ENCODE data around the gene BSPRY. TPM values are rescaled to one million over a fixed set of nuclear protein-coding genes. Genes with fewer than 3 reads are reported as not detected.

The BSPRY gene
- total and polyA plus RNA-seq, 2 experiments from 2014 or later, result 4.8 to 6.6 TPM

DNA sequence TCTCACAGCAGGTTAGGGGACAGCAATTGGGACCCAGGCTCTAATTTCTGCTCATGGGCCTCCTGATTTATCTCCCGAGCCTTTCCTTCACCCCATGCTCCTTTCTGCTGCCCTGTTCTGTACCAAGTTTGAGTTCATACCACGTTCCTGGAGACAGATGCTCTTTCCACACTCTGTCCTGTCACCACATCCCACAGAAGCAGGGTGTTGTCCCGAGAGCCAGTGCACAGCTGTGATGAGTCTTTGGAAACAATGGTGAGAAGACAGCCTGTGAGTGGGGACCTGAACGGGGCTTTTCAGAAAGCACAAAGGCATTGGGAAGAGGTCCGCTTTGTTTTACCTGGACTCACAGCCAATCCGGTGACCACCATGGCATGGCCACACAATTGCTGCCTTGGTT lies 26.7 kb upstream of the BSPRY start (continued):
- TF ChIP-seq ZNF462 (CRISPR knock-in tag; IDR thresholded peaks at IDR 0.05), result no peak
- no peak for TF ChIP-seq JUNB (IDR thresholded peaks at IDR 0.05; ENCODE audit: unreplicated experiment)
- no peak for TF ChIP-seq EZH2 (IDR thresholded peaks at IDR 0.05; ENCODE audit: low read depth, unreplicated experiment)
- no peak for TF ChIP-seq ZNF331 (CRISPR knock-in tag; IDR thresholded peaks at IDR 0.05; ENCODE audit: low read depth)
- no peak for TF ChIP-seq CREB1 (CRISPR knock-in tag; IDR thresholded peaks at IDR 0.05; ENCODE audit: low read depth)
- TF ChIP-seq, protein P1, sequence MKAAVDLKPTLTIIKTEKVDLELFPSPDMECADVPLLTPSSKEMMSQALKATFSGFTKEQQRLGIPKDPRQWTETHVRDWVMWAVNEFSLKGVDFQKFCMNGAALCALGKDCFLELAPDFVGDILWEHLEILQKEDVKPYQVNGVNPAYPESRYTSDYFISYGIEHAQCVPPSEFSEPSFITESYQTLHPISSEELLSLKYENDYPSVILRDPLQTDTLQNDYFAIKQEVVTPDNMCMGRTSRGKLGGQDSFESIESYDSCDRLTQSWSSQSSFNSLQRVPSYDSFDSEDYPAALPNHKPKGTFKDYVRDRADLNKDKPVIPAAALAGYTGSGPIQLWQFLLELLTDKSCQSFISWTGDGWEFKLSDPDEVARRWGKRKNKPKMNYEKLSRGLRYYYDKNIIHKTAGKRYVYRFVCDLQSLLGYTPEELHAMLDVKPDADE (IDR thresholded peaks at IDR 0.05), result no peak
- no peak for TF ChIP-seq EZH2phosphoT487 (IDR thresholded peaks at IDR 0.05; ENCODE audit: unreplicated experiment)

GRCh38 chr9:113326230-113326629 lies 23.1 kb upstream of the BSPRY start:
- Histone ChIP-seq H3K27ac (ENCODE audit: low read depth) (no peak overlapping the region), H2AFZ (no peak overlapping the region), H3K79me2 (replicated peaks; ENCODE audit: insufficient read depth) (no peaks in the 10 kb centered on the region), H3K36me3 (ENCODE audit: insufficient read depth) (no peaks in the 10 kb centered on the region), H3F3A (replicated peaks; ENCODE audit: low read depth) (no peaks in the 10 kb centered on the region), H3K27me3 (ENCODE audit: insufficient read depth) (no peaks in the 10 kb centered on the region), H3K9me2 (ENCODE audit: insufficient read depth) (no peaks in the 10 kb centered on the region), H3K4me1 (ENCODE audit: insufficient read depth) (no peaks in the 10 kb centered on the region), H3K4me2 (no peak overlapping the region), H4K20me1 (replicated peaks; ENCODE audit: insufficient read depth) (no peaks in the 10 kb centered on the region), H3K4me3 (no peak overlapping the region)
- H3K4me1 Mint-ChIP-seq, result peaks cover 3% of the 10 kb centered on the region; the same call in 2 of the 3 replicates
- H3K4me3 Mint-ChIP-seq, result no peak overlapping the region
- no peaks in the 10 kb centered on the region for H3K36me3 Mint-ChIP-seq (ENCODE audit: low read depth)
- H3K27ac Mint-ChIP-seq, result no peak overlapping the region
- TF ChIP-seq, protein P2, sequence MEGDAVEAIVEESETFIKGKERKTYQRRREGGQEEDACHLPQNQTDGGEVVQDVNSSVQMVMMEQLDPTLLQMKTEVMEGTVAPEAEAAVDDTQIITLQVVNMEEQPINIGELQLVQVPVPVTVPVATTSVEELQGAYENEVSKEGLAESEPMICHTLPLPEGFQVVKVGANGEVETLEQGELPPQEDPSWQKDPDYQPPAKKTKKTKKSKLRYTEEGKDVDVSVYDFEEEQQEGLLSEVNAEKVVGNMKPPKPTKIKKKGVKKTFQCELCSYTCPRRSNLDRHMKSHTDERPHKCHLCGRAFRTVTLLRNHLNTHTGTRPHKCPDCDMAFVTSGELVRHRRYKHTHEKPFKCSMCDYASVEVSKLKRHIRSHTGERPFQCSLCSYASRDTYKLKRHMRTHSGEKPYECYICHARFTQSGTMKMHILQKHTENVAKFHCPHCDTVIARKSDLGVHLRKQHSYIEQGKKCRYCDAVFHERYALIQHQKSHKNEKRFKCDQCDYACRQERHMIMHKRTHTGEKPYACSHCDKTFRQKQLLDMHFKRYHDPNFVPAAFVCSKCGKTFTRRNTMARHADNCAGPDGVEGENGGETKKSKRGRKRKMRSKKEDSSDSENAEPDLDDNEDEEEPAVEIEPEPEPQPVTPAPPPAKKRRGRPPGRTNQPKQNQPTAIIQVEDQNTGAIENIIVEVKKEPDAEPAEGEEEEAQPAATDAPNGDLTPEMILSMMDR (conservative IDR thresholded peaks at IDR 0.05; ENCODE audit: low read depth in 2 of 2), result no peak
- TF ChIP-seq ZNF114 (CRISPR knock-in tag; IDR thresholded peaks at IDR 0.05) (no peak), ZNF331 (CRISPR knock-in tag; IDR thresholded peaks at IDR 0.05; ENCODE audit: low read depth) (no peak)
- H3K9me3 Mint-ChIP-seq, result no peaks in the 10 kb centered on the region
- H3K27me3 Mint-ChIP-seq (ENCODE audit: insufficient read depth, low read depth, poor library complexity), result peaks cover 3% of the 10 kb centered on the region
- ATAC-seq, result no peak
- DNase-seq (ENCODE audit: low spot score), result no peak
